B cell (primary cell): Measurements from ENCODE around the gene PHACTR1. TPM values are rescaled to one million over a fixed set of nuclear protein-coding genes. Genes with fewer than 3 reads are reported as not detected.

Experiments
- ATAC-seq: fragments of 200-7000 bp; cut with Tn5 transposase; one replicate; pipeline ENCODE4 v1.10.0; 2021; ENCODE audit warnings: low read depth, mild to moderate bottlenecking, moderate number of reproducible peaks, moderate library complexity
- CTCF ChIA-PET: fragments of 350-600 bp; sonication (Branson Sonifier 250); formaldehyde crosslinking; loops from one replicate; lab custom pipeline; 2021; ENCODE audit warnings: antibody characterized with exemption, inconsistent platforms; lab: Charles Lee
- POLR2A ChIA-PET: fragments of 350-600 bp; sonication (Branson Sonifier 250); formaldehyde crosslinking; loops from one replicate; lab custom pipeline; 2021; ENCODE audit warnings: antibody characterized with exemption; lab: Charles Lee
- DNase-seq: peaks from one replicate; pipeline ENCODE4 v3.0.0; 2013
- H2AFZ ChIP-seq: 2 replicates; pipeline ENCODE4 v1.6.1; 2012; ENCODE audit warnings: mild to moderate bottlenecking, low read depth, low read length; ENCODE audit not compliant: insufficient read depth, poor library complexity, severe bottlenecking
- H3K27ac ChIP-seq, 2 donors: 1 replicate in 1 of 2; 2 replicates in 1 of 2; pipeline ENCODE4 v1.5.1; 2012 to 2013; ENCODE audit warnings: low read length in 2 of 2, mild to moderate bottlenecking in 2 of 2, moderate library complexity in 1 of 2
- H3K27me3 ChIP-seq, 4 experiments: fragments of 200-600 bp in 1 of 4; sonication (generic) in 1 of 4; replicated peaks in 1 of 4; 1 replicate in 2 of 4; 2 replicates in 2 of 4; pipeline versions ENCODE4 v1.6.1 to v1.7.0; 2013 to 2016; ENCODE audit warnings: low read length in 3 of 4, mild to moderate bottlenecking in 2 of 4, mixed read lengths in 1 of 4, moderate library complexity in 1 of 4; ENCODE audit not compliant: insufficient read depth in 4 of 4, control insufficient read depth in 3 of 4; ENCODE audit errors: control extremely low read depth in 1 of 4
- H3K36me3 ChIP-seq, 2 experiments: replicated peaks in 1 of 2; 1 replicate in 1 of 2; 2 replicates in 1 of 2; pipeline versions ENCODE4 v1.6.1 to v1.7.1; 2013; ENCODE audit warnings: low read length in 1 of 2; ENCODE audit not compliant: insufficient read depth in 2 of 2, control insufficient read depth in 1 of 2; ENCODE audit errors: control extremely low read depth in 1 of 2, extremely low read depth in 1 of 2
- H3K4me1 ChIP-seq, 2 donors: fragments of 200-600 bp in 1 of 2; sonication (generic) in 1 of 2; 1 replicate in 1 of 2; 2 replicates in 1 of 2; pipeline versions ENCODE4 v1.5.1 to v1.6.1; 2013 to 2017; ENCODE audit warnings: low read length in 2 of 2; ENCODE audit not compliant: control insufficient read depth in 2 of 2, insufficient read depth in 2 of 2
- H3K4me2 ChIP-seq: replicated peaks from 2 replicates; pipeline ENCODE3; 2012; ENCODE audit warnings: mild to moderate bottlenecking, low read depth, low read length; ENCODE audit not compliant: poor library complexity, severe bottlenecking
- H3K4me3 ChIP-seq, 5 experiments: fragments of 200-600 bp in 1 of 5; sonication (generic) in 1 of 5; 1 replicate in 3 of 5; 2 replicates in 2 of 5; pipeline versions ENCODE4 v1.5.1 to v1.7.0; 2011 to 2016; ENCODE audit warnings: low read length in 4 of 5, mild to moderate bottlenecking in 4 of 5, low read depth in 2 of 5, control low read depth in 1 of 5, moderate library complexity in 1 of 5; ENCODE audit not compliant: insufficient read depth in 1 of 5; ENCODE audit errors: control extremely low read depth in 1 of 5, extremely low read depth in 1 of 5
- H3K79me2 ChIP-seq: fragments of 200-600 bp; sonication (generic); one replicate; pipeline ENCODE4 v1.6.0; 2016; ENCODE audit warnings: low read length; ENCODE audit not compliant: control insufficient read depth, insufficient read depth
- H3K9ac ChIP-seq: fragments of 200-600 bp; sonication (generic); 2 replicates; pipeline ENCODE4 v1.6.1; 2017; ENCODE audit warnings: mild to moderate bottlenecking, low read length, moderate library complexity
- H3K9me3 ChIP-seq, 3 donors: one replicate each; pipeline versions ENCODE4 v1.6.1 to v1.7.1; 2013; ENCODE audit warnings: low read length in 2 of 3; ENCODE audit not compliant: control insufficient read depth in 2 of 3, insufficient read depth in 1 of 3; ENCODE audit errors: control extremely low read depth in 1 of 3
- H4K20me1 ChIP-seq: 2 replicates; pipeline ENCODE4 v1.6.0; 2012; ENCODE audit warnings: mild to moderate bottlenecking, low read length; ENCODE audit not compliant: insufficient read depth, control insufficient read depth, poor library complexity, severe bottlenecking
- H3K27ac Mint-ChIP-seq: one replicate; pipeline ENCODE4 v1.8.0; 2021; ENCODE audit warnings: mixed read lengths
- H3K27me3 Mint-ChIP-seq: one replicate; pipeline ENCODE4 v1.8.0; 2021; ENCODE audit warnings: mixed read lengths
- H3K4me1 Mint-ChIP-seq: one replicate; pipeline ENCODE4 v1.8.0; 2021; ENCODE audit warnings: mixed read lengths
- H3K4me3 Mint-ChIP-seq: one replicate; pipeline ENCODE4 v1.8.0; 2021; ENCODE audit warnings: mixed read lengths
- H3K9me3 Mint-ChIP-seq: one replicate; pipeline ENCODE4 v1.8.0; 2022; ENCODE audit warnings: mixed read lengths; ENCODE audit not compliant: insufficient read depth
- EZH2 ChIP-seq: IDR thresholded peaks from 2 replicates; pipeline ENCODE4 v1.6.1; 2012; ENCODE audit warnings: borderline replicate concordance, low read depth, mild to moderate bottlenecking, moderate library complexity, low read length; ENCODE audit not compliant: insufficient read depth, poor library complexity, severe bottlenecking
- WGBS: methylation state at CpG from one replicate; pipeline ENCODE4 v1.1.5; 2013; ENCODE audit warnings: missing lambda C conversion rate; ENCODE audit not compliant: insufficient coverage; 5-methylcytosine and 5-hydroxymethylcytosine counted together
- intact Hi-C: fragments of 100-400 bp; cut with micrococcal nuclease; formaldehyde crosslinking; loops from one replicate; pipeline ENCODE4 v1.10.0; 2022
- polyA plus RNA-seq: library from polyadenylated mRNA; depleted of rRNA; stranded (reverse); fragments of >200 nt; gene quantifications from 2 replicates; pipeline ENCODE4 v1.2.3, GENCODE V29; 2012
- total RNA-seq, 2 donors: library from RNA; stranded (reverse); fragments of 120-200 nt in 1 of 2; gene quantifications; 1 replicate in 1 of 2; 2 replicates in 1 of 2; pipeline versions ENCODE4 v1.2.3 to v1.2.4, GENCODE V29; 2013 to 2022
- TF ChIP-seq, protein P1 (sequence below): fragments of 200-600 bp; IDR thresholded peaks from one replicate; pipeline ENCODE4 v1.8.0; 2022; ENCODE audit warnings: antibody characterized with exemption, mild to moderate bottlenecking

PHACTR1 gene
- total and polyA plus RNA-seq, 2 donors (not counting 1 experiment from before 2014, with no cell fraction given) = 30.2 to 129 TPM

DNA sequence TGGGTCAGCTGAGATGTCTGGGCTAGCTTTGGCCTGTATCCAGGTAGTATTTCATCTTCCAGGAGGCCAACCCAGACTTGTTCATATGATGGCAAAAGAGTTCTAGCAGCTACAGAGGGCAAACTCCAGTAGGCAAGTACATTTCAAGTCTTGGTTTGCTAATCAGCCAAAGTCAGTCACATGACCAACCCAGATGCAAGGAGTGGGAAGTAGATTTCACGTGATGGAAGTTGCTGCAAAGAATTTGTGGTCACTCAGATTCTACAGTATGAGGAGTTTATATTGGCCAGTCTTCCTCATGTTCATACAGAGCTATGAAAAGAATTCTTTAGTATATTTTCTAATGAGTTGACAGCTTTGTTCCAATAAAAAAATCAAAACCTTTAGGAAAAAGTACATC is 101.8 kb downstream of the PHACTR1 start:
- intact Hi-C loops = no loop called here
- no peaks in the 10 kb centered on the region for H3K4me1 ChIP-seq
- H3K9me3 ChIP-seq = no peaks in the 10 kb centered on the region
- no peaks in the 10 kb centered on the region for H3K9me3 Mint-ChIP-seq
- no peak for TF ChIP-seq EZH2
- TF ChIP-seq, protein P1, sequence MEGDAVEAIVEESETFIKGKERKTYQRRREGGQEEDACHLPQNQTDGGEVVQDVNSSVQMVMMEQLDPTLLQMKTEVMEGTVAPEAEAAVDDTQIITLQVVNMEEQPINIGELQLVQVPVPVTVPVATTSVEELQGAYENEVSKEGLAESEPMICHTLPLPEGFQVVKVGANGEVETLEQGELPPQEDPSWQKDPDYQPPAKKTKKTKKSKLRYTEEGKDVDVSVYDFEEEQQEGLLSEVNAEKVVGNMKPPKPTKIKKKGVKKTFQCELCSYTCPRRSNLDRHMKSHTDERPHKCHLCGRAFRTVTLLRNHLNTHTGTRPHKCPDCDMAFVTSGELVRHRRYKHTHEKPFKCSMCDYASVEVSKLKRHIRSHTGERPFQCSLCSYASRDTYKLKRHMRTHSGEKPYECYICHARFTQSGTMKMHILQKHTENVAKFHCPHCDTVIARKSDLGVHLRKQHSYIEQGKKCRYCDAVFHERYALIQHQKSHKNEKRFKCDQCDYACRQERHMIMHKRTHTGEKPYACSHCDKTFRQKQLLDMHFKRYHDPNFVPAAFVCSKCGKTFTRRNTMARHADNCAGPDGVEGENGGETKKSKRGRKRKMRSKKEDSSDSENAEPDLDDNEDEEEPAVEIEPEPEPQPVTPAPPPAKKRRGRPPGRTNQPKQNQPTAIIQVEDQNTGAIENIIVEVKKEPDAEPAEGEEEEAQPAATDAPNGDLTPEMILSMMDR = no peak
- peaks cover 37% of the 10 kb centered on the region for H3K27me3 Mint-ChIP-seq
- peaks cover 0 to 6% (median 1%) of the 10 kb centered on the region in 4 experiments for H3K27me3 ChIP-seq
- H3K9ac ChIP-seq = no peak overlapping the region
- WGBS = no CpG with 5 or more reads among the region's 1 CpG
- H3K79me2 ChIP-seq = no peaks in the 10 kb centered on the region
- ATAC-seq (no peak), DNase-seq (no peak)
- no peak overlapping the region for H2AFZ ChIP-seq
- H3K36me3 ChIP-seq = no peaks in the 10 kb centered on the region
- no peak overlapping the region for H3K4me3 Mint-ChIP-seq
- no peak overlapping the region for H3K4me3 ChIP-seq
- no peaks in the 10 kb centered on the region for H3K4me1 Mint-ChIP-seq
- no peak overlapping the region for H3K27ac ChIP-seq
- H4K20me1 ChIP-seq = no peaks in the 10 kb centered on the region
- no peak overlapping the region for H3K4me2 ChIP-seq
- POLR2A ChIA-PET = no interaction called here
- CTCF ChIA-PET = no interaction called here
- H3K27ac Mint-ChIP-seq = no peak overlapping the region

DNA sequence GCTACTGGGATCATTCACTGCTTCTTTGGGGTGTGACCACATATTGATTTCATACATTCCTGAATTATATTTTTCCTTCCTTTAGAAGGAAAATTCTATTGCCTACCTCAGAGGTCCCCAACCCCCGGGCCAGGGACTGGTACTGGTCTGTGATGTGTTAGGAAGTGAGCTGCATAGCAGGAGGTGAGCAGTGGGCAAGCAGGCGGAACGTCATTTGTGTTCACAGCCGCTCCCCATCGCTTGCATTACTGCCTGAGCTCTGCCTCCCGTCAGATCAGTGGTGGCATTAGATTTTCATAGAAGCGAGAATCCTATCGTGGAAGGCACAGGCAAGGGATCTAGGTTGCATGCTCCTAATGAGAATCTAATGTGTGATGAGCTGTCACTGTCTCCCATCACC is 107.3 kb downstream of the PHACTR1 start:
- ChIA-PET POLR2A (no interaction called here), CTCF (no interaction called here)
- H2AFZ ChIP-seq = no peak overlapping the region
- peaks cover 23% of the 10 kb centered on the region for H3K27me3 Mint-ChIP-seq
- H3K4me1 ChIP-seq = no peaks in the 10 kb centered on the region
- H4K20me1 ChIP-seq = no peaks in the 10 kb centered on the region
- intact Hi-C loops = no loop called here
- peaks cover 0 to 4% (median 1%) of the 10 kb centered on the region in 4 experiments for H3K27me3 ChIP-seq
- no peaks in the 10 kb centered on the region for H3K36me3 ChIP-seq
- no peaks in the 10 kb centered on the region for H3K4me1 Mint-ChIP-seq
- H3K27ac Mint-ChIP-seq = no peak overlapping the region
- no peak overlapping the region for H3K4me3 Mint-ChIP-seq
- H3K4me2 ChIP-seq = no peak overlapping the region
- no peaks in the 10 kb centered on the region for H3K9me3 Mint-ChIP-seq
- no peak overlapping the region for H3K9ac ChIP-seq
- H3K79me2 ChIP-seq = no peaks in the 10 kb centered on the region
- ATAC-seq (no peak), DNase-seq (no peak)
- WGBS = 100% methylated on average over 6 of the region's 8 CpGs
- no peak overlapping the region for H3K27ac ChIP-seq
- H3K9me3 ChIP-seq = no peaks in the 10 kb centered on the region
- TF ChIP-seq, protein P1 = no peak
- no peak for TF ChIP-seq EZH2
- no peak overlapping the region for H3K4me3 ChIP-seq
